NCI-H2196 treated with DMSO at 0.1 percent for 48 hours (cell line): Measurements from ENCODE around the gene ZBTB7C.

Source experiments
- DNase-seq: peaks from one replicate; lab custom pipeline; 2025; ENCODE audit not compliant: unreplicated experiment; lab: John Stamatoyannopoulos, UW

Gene ZBTB7C

DNA sequence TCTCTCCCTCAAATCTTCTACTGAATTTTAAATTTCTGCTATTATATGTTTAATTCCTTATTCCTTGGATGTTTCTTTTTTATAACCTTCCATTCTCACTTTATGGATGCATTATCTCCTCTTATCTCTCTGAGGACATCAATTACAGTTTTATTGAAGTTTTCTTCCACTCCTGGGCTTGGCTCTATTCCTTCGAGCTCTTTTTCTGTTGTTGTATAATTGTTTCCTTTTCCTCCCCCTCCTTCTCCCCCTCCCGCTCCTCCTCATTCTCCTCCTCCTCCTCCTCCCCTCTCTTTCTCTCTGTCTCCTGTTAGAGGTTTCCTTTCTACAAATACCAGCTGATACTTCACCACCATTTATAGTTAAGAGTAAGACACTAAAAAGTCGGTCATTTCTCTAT is 209.8 kb downstream of the ZBTB7C start:
- no peak for DNase-seq

DNA sequence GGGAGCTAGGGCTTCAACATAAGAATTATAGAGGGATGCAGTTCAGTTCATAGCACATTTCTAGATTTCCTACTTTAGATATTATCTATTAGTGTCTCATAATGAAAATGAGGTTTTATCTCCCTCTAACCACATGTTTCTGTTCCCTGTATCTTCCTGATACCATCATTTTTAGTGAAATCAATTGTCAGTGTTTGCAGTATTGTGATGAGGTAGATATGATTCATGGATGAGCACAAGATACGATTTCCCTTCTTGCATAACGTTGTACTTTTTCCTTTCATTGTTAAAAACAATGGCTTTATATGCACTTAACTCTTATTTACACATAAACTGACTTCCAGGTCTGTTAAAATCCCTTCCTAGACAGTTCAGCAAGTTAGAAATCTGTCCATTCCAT is 211.4 kb downstream of the ZBTB7C start:
- no peak for DNase-seq

DNA sequence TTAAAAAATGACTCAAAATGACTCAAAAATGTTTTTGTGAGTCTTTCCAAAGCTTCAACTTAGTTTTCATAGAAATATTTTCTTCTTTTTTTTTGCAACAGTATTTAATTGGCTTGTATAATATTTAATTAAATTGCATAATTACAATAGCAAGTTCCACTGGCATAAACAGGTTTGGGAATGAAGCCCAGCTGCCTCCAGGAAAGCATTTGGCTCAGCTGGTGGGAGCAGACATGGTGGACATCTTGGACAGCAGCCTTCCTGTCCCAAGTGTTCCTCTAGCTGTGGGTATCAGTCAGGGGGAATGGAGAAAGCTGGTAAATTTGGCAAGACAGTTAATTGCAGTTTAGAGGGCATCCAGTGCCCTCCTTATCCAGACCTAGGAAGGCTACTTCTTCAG is 213.4 kb downstream of the ZBTB7C start:
- DNase-seq, result no peak

DNA sequence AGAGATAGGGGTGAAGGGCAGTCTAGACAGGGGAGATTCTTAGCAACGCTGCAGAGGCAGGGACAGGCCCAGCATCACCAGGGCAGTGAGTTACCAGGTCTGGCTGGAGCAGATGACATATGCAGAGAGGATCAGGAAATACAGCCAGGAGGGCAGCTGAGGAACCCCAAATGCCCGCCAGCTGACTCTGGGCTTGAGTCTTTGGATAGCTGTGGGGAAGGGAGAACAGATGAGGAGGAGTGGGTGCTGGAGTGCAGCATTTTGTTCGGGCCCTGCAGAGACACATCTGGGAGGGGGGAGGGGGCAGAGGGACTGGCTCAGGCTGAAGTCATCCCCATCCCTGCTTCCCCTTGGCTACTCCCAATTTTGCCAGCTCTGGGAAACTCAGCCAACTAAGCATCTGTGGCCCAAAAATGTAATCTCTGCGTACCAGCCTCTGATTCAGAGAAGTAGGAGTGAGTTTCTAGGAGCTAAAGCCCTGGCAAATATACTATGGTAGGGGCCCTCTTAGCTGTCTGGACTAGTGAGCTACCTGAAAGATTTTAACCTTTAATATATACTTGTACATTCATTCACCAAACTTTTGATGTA is 214.5 kb downstream of the ZBTB7C start:
- DNase-seq, result no peak

DNA sequence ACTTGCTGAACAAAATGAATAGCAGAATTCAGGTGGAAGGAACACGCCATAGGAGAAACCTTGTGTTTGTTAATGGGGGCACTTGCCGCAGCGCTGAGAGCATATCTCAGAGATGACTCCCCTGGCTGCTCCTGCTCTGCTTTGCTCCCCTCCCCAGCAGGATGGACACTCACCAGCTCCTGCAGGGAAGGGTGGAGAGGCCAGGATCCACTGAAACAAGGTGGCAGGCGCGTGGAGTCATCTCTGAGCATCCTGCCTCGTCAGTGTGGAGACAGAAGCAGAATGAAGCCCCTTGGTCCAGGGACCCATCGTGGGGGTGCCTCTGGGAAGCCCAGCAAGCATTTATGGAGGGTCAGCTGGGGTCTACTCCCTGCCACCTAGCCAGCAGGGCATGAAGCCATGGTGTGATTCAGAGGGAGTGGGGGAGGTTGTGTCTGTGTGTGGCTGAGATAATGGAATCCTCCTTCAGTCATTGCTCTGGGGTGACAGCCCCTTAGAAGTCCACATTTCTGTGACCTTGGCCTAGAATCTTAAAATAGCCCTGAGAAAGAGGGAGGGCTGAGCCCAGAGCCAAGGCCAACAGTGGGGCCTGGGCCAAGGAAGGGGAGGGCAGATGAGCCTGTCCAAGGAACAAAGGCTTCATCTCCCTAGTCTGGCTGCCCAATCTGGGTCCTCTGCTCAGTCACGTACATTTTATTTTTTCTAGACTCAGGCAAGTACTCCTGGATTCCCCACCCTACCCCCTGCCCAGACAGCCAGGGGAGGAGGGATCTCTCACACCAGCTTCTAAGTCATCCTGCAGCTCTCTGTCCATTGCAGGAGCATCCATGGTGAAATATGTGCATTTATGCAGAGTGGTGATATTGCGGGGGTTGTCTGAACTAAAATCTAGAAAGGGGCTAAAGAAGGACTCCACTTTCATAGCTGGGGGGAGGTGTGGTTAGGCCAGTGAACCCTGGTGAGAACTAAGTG is 215.4 kb downstream of the ZBTB7C start:
- DNase-seq, result no peak

DNA sequence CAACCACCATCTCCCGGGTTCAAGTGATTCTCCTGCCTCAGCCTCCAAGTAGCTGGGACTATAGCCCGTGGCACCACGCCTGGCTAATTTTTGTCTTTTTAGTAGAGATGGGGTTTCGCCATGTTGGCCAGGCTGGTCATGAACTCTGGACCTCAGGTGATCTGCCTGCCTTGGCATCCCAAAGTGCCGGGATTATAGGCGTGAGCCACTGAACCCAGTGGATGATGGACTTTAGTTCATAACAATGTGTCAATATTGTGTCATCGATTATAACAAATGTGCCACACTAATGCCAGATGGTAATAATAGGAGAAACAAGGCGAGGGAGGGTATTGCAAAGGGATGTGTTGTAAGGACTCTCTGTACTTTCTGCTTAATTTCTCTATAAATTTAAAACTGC is 216.6 kb downstream of the ZBTB7C start:
- DNase-seq, result no peak

DNA sequence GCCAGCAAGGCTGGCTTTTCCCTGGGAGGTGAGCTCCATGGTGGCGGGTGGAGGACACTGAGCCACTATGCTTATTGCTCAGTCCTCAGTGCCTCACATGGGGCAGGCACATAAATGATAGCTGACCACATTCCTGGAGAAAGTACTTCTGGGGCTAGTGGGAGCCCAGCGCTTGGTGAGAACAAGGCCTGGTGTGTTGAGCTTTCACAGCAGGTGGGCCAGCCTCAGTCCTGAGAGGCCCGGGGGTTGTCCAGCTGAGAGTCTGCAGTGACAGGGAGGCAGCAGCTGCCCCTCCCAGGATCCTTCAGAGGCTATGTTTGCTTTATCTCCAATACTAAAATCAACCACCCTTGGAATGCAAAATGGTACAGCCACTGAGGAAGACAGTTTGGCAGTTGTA is 217.7 kb downstream of the ZBTB7C start:
- DNase-seq, result no peak

DNA sequence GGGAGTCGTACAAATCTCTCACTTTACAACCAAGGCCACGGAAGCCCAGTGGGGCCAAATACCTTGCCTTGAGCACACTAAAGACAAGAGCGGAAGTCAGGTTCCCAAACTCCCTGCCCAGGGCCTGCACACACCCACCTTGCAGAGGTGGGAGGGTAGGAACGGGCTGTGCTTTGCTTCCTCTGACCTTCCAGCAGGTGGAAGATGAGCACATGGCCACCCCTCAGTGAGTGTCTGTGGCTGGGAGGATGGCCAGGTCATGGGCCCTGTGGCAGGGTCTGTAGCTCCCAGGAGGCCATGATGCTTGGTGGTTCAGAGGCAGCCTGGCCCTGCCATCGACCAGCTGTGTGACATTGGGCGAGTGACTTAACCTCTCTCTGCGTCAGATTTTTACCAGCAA is 218.2 kb downstream of the ZBTB7C start:
- DNase-seq, result no peak

DNA sequence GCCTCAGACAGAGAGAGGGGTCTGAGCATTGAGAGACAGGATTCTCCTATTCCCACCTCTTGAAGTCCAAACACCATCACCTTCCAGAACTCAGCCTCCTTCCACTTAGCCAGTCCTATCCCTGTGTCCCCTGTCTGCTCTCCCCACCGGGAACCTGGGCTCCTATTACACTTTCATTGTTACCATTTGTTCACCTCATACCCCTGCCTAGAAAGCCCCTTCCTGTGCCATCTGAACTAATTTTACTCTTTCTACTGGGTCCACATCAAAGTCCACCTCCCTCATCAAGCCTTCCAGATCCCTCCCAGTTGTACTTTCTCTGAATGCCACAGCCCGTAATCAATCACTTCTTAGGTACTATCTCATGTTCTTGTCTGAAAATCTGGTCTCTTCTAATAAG is 220.6 kb downstream of the ZBTB7C start:
- DNase-seq, result no peak

DNA sequence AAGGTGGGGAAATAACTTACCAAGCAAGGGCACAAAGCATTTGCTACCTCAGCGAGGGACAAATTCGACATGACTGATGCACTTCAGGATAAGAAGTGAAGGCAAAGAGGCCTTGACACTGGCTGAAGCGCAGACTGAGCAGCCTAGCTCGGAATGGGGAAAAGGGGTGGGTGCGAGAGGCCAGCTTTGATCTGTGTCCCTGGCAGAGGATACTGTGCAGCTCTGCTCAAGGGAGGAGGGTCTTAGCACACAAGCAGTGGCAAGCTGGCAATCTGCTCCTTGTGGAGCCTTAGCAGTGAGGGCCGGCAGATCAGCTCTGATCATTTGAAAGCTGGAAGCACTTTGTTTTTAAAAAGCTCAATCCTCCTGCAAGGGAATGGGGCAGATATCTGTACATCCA is 222.3 kb downstream of the ZBTB7C start:
- DNase-seq, result no peak

DNA sequence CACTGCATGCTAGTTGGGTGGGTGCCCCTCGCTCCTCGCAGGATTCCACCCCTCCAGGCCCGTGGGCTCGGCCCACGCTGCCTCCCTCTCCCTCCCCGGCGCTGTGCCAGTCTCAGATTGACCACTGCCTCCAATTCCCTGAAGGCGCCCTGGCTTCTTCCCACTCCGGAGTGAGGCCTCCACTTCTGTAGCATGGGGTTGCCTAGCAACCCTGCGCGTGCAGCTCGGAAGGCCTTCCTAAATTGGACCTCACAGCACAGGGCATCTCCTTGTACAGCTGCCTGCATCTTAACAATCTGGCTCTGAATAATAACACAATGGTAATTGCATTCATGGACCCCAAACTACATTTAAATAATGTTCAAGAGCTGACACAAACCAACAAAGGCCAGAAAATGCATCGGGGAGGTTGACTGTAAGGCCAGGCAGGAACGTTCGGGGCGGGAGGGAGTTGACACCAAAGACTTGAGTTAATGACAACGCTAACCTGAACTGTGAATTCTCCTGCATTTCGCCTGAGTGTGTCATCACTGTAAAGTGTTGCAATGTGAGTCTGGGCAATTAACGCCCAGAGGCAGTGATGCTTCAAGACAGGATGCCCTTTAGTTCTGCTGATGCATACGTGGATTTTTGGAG is 222.9 kb downstream of the ZBTB7C start:
- no peak for DNase-seq

DNA sequence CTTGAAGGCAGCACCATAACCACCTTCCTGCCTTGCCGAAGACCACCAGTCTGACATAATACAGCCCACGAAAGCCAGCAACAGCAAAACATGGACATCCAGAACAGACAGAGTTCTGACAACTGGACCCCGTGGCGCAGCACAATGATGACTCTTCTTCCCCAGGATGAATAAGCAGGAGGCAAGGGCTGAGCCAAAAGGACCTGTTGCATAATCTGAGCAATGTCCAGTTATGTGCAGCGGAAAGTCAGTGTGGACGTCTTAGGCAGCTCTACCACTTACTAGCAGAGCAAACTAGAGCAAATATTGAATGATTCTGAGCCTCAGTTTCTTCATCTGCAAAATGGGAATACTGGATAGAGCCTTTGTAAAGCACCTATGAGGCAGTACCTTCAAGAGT is 225.1 kb downstream of the ZBTB7C start:
- DNase-seq, result no peak

DNA sequence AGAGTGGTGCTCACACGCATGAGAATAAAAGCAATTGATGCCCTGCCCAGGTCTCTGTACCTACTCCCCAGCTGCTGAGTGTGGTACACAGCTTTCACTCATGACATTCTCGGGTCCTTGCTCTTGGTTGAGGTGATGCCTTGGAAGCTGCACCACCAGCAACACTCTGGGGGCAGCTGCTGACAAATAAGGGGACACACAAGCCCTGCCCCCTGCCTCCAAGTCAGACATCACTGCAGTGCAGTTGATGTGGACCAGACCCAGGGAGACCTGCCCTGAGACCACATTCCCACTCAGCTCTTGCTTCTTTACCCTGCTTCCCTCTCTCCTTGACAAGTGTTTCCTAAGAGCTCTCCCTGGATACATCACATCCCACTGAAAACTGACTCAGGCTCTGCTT is 225.6 kb downstream of the ZBTB7C start:
- no peak for DNase-seq

DNA sequence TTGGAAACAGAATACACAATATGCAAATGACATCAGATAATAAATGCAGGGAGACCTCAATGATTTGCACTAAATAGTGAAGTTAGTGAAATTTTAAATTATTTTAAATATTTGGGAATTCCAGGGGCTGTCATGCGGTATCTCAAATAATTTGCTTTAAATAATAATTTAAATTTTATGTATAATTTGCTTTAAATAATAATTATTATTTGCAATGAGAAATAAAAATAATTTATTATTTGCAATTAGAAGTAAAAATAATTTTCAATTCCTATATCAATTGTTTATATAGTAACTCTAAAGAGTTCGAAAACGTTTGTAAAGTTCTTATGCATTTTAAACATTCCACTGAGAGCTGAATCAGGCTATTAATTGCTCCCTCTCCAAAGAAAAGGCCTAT is 226.4 kb downstream of the ZBTB7C start:
- no peak for DNase-seq

DNA sequence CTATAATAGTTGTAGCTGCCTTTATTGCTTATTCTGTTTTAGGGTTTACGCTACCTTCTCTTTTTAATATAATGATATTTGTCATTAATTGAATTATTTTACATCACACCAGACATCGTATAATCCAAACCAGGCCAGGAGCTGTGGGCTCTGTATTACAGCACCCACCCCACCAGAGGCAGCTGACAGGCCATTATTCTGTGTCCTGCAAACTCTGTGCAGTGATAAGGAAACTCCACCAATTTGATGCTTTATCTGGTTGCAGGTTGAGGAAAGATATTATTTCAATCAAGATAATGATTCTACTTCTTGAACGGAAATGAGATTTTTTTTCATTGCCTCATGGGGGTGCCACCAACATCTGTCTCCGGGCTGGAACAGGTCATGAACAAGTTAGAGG is 227.3 kb downstream of the ZBTB7C start:
- DNase-seq, result peak; percentile 22

DNA sequence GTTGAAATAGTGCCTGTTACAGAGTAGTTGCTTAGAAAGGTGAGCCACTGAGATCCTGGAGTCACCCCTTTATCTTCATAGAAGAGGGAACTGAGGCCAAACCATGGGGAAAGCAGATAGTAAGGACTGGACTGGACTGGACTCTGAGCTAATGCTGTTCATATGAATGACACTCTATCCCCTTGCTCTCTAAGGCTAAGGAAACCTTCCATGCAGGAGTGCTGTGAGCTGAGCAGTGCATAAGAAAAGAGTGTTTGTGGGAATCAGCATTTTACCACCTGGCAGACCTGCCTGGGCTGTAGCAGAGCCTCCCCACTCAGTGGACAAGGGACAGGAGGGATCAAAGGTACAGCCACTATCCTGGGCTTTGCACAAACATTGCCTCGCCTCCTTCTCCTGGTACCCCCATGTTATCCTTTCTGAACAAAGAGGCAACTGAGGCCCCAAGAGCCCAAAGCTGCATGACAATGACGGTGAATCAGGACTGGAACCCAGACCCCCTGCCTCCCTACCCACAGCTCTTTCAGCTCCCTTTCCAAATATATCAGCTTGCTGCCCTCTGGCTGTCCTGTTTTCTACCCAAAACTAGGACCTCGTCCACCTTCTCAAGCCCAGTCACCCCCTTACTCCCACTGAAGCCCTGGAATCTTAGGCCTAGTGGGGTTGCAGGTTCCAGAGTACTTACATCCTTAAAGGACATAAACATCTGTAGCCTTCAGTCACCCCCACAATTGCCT is 227.9 kb downstream of the ZBTB7C start:
- no peak for DNase-seq

DNA sequence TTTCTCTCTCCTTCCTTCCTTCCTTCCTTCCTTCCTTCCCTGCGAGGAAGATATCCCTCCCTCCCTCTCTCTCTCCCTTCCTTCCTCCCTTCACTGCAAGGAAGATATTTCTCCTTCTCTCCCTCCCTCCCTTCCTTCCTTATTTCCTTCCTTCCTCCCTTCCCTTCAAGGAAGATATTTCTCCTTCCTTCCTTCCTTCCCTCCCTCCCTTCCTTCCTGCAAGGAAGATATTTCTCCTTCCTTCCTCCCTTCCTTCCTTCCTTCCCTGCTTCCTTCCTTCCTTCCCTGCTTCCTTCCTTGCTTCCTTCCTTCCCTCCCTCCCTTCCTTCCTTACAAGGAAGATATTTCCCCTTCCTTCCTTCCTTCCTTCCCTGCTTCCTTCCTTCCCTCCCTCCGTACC is 229.5 kb downstream of the ZBTB7C start:
- DNase-seq, result no peak

DNA sequence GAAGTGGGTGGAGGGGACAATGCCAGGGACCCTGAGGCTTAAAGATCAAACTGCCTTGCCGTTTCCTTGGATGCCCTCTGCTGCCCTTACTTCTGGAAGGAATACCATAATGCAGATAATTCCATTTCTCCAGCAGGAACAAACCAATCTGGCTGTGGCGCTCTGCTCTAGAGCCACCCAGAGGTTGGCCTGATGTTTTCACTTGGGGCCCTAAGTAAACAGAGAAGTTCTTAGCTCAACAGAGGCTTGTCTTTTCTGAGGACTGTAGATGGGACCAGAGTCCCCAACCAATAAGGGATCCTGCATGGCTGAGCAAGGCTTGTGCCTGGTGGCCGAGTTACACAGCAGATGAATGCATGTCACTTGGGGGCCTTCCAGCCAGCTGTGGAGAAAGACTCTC is 230.2 kb downstream of the ZBTB7C start:
- DNase-seq, result no peak

DNA sequence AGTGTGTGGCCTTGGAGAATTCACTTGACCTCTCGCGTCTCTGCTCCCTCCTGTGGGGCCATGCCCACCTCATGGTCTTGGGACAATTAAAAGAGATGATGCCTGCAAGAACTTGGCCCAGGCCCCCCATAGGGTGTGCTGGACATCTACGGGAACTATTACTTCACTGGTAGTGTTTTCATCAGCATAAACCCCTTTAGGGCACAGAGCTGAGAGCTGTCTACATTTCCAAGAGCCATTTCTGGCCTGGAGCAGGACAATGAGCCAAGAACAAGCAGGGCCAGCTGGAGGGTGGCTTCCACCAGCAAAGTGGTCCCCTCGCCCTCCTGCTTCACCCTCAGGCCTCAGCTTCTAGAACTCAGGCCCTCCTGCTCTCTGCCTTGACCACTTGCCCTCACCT is 232.3 kb downstream of the ZBTB7C start:
- no peak for DNase-seq

DNA sequence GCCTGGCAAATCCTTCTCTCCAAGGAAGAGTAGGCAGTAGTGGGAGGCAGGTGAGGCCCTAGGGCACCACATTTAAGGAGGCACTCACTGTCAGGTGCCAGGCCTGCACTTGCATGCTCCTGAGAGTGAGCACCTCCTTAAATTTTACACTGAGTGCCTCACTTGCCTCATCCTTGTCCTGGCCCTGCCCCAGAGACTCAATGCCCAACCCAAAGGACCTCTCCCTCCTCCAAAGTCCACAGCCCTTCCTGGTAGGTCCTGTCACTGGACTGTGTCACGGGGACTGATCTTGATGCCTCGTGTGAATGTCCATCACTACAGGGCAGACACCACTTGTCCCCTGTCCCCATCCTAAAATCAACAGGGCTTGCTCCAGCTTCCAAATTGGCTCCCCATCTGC is 235.6 kb downstream of the ZBTB7C start:
- no peak for DNase-seq

DNA sequence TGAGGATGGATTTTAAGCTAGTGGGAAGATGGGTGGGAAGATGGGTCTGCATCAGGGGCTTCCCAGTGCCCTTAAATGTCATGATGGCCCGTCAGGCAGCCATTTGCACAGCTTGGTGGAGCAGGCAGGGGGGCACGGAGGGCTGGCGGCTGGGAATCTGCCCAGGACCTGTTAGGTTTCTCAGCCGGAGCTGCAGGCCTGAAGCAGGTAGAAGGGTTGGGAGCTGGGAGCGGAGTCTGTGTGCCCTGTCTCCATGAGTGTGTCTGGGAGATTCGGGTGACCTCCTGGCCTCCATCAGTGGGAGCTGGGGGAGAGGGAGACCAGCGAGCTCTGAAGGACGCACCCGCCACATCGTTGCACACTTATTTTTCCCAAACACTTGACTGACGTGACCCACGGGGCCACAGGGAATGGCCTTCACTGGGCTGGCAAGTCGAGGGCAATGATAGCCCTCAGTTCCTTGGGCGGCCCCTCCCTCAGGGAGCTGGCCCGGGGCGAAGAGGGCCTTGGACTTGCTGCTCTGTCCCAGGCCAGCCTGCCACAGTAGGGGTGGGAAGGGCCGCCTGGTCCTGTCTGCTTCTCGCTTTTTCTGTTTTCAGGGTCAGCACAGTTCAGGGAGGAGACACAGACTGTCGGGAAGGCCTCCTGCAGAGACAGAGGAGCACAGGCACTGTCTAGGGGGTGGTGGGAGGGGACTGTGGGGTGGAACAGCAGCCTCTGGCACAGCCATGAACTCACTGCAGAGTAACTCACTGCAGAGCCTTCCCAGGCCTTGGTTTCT is 236.8 kb downstream of the ZBTB7C start:
- no peak for DNase-seq
